GM18951 (cell line): Measurements from ENCODE around the gene CDK18.

ENCODE experiments used
- POLR2A ChIP-seq: IDR thresholded peaks from 4 replicates; pipeline ENCODE4 v1.6.1; 2011; ENCODE audit warnings: mild to moderate bottlenecking; ENCODE audit not compliant: insufficient read length, insufficient read depth; ENCODE audit errors: extremely low read depth
- in situ Hi-C: fragments of 300-500 bp; cut with MboI; formaldehyde crosslinking; loops from one replicate; pipeline ENCODE4 v1.12.0; 2022; ENCODE audit warnings: low sequenced_read_pairs, mixed read lengths, inconsistent platforms; ENCODE audit not compliant: unreplicated experiment

Gene CDK18

GRCh38 chr1:205504311-205505075 lies at the start of gene CDK18:
TSS of gene CDK18 (plus strand) at chr1:205504669. CDS start at chr1:205523168, 18,499 bp downstream.
- no peak for TF ChIP-seq POLR2A
- in situ Hi-C loops, result no loop called here

GRCh38 chr1:205454903-205455335 lies 49.5 kb upstream of the CDK18 start:
- in situ Hi-C loops, result no loop called here
- TF ChIP-seq POLR2A, result no peak

GRCh38 chr1:205455581-205456382 lies 48.7 kb upstream of the CDK18 start, which contains the start of gene BLACAT1:
TSS of gene BLACAT1 (minus strand) at chr1:205456045.
- no peak for TF ChIP-seq POLR2A
- in situ Hi-C loops, result no loop called here

- in situ Hi-C loops, result no loop called here
Observed at GRCh38 chr1:205456383-205456867, 48.0 kb upstream of the CDK18 start.

GRCh38 chr1:205456868-205457745 lies 47.4 kb upstream of the CDK18 start:
- no peak for TF ChIP-seq POLR2A
- in situ Hi-C loops, result no loop called here

More at GRCh38 chr1:205456383-205456867, 48.0 kb upstream of the CDK18 start:
- TF ChIP-seq POLR2A, result no peak

- in situ Hi-C loops, result no loop called here
- TF ChIP-seq POLR2A, result no peak
Observed at GRCh38 chr1:205458777-205459566, 45.5 kb upstream of the CDK18 start.

- no peak for TF ChIP-seq POLR2A
- in situ Hi-C loops, result no loop called here
Observed at GRCh38 chr1:205465392-205465791, 39.1 kb upstream of the CDK18 start.

- in situ Hi-C loops, result no loop called here
- no peak for TF ChIP-seq POLR2A
Observed at GRCh38 chr1:205466595-205467220, 37.8 kb upstream of the CDK18 start.

- in situ Hi-C loops, result no loop called here
- no peak for TF ChIP-seq POLR2A
Observed at GRCh38 chr1:205470131-205470530, 34.3 kb upstream of the CDK18 start.

- in situ Hi-C loops, result no loop called here
- TF ChIP-seq POLR2A, result no peak
Observed at GRCh38 chr1:205472737-205473441, 31.6 kb upstream of the CDK18 start.

- no peak for TF ChIP-seq POLR2A
- in situ Hi-C loops, result no loop called here
Observed at GRCh38 chr1:205473475-205473874, 31.0 kb upstream of the CDK18 start.
